GM19324 (cell line): ENCODE data around the gene TPGS1.

Source experiments
- ATAC-seq: cut with Tn5 transposase; IDR thresholded peaks from one replicate; pipeline ENCODE4 v1.9.1; 2021; ENCODE audit warnings: mild to moderate bottlenecking, moderate library complexity; ENCODE audit not compliant: unreplicated experiment, low FRiP score

TPGS1 gene

GRCh38 chr19:517721-518597, 10.7 kb downstream of the TPGS1 start:
- no peak for ATAC-seq

- no peak for ATAC-seq
Measured at GRCh38 chr19:518598-519231, 11.4 kb downstream of the TPGS1 start.

- ATAC-seq = no peak
Measured at GRCh38 chr19:519449-519865, 12.2 kb downstream of the TPGS1 start.

- no peak for ATAC-seq
Measured at GRCh38 chr19:522726-523125, 15.4 kb downstream of the TPGS1 start.

GRCh38 chr19:524062-524674, 16.9 kb downstream of the TPGS1 start:
- ATAC-seq = no peak

- no peak for ATAC-seq
Measured at GRCh38 chr19:525029-525428, 17.7 kb downstream of the TPGS1 start.

- no peak for ATAC-seq
Measured at GRCh38 chr19:525857-526419, 18.6 kb downstream of the TPGS1 start.

GRCh38 chr19:530134-531008, 23.1 kb downstream of the TPGS1 start:
- no peak for ATAC-seq

- ATAC-seq = peak; percentile 84
Measured at GRCh38 chr19:531009-531752, 23.9 kb downstream of the TPGS1 start.

- peak; percentile 7 for ATAC-seq
Measured at GRCh38 chr19:531753-532560, 24.7 kb downstream of the TPGS1 start, which contains the start of gene CDC34. Gene CDC34 (plus strand): TSS chr19:531760. CDS start chr19:531932, 172 bp downstream.

- no peak for ATAC-seq
Measured at GRCh38 chr19:532561-533363, 25.5 kb downstream of the TPGS1 start.

GRCh38 chr19:533364-534058, 26.2 kb downstream of the TPGS1 start:
- ATAC-seq = no peak

- ATAC-seq = no peak
Measured at GRCh38 chr19:534088-534487, 26.8 kb downstream of the TPGS1 start.

GRCh38 chr19:535017-535835, 27.9 kb downstream of the TPGS1 start:
- ATAC-seq = no peak

GRCh38 chr19:536031-536880, 29.0 kb downstream of the TPGS1 start:
- no peak for ATAC-seq
